Fibroblast of villous mesenchyme (primary cell): ENCODE data around the gene DENND2A. TPM values are rescaled to one million over a fixed set of nuclear protein-coding genes. Genes with fewer than 3 reads are reported as not detected.
"Not testable (repeated sequence)": the region's sequence is repeated elsewhere in the genome, so short reads cannot be mapped to it uniquely, and the experiment has no call there.

Experiments used
- DNase-seq: peaks from one replicate; pipeline ENCODE4 v3.0.0-alpha.2; 2010; ENCODE audit warnings: low read depth
- H3K4me3 ChIP-seq: 2 replicates; pipeline ENCODE4 v1.5.1; 2011; ENCODE audit warnings: low read depth, mild to moderate bottlenecking, low read length
- total RNA-seq: library from RNA; depleted of rRNA; stranded (reverse); fragments of >200 nt; gene quantifications from 2 replicates; pipeline ENCODE4 v1.2.3, GENCODE V29; 2012
- TF ChIP-seq, protein P1 (sequence below): IDR thresholded peaks from 2 replicates; pipeline ENCODE4 v1.5.1; 2012; ENCODE audit warnings: low read depth, mild to moderate bottlenecking, low read length; ENCODE audit not compliant: insufficient read depth

The DENND2A gene
- total RNA-seq, 1 donor, result 25.5 TPM

DNA sequence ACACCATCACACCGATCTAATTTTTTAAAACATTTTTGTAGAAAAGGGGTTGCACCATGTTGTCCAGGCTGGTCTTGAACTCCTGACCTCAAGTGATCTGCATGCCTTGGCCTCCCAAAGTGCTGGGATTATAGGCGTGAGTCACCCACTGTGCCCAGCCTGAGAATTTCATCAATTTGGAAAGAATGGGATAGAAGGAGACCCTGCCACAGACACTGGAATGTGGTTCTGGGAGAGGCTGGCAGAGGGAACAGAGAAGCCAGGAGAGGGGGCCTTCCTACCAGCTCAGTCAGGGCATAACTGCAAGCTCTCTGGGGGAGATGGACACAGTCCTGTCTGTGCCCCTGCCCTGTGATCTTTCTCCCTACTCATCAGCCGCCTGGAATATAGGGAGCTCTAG lies 119.2 kb downstream of the DENND2A start:
- TF ChIP-seq, protein P1, sequence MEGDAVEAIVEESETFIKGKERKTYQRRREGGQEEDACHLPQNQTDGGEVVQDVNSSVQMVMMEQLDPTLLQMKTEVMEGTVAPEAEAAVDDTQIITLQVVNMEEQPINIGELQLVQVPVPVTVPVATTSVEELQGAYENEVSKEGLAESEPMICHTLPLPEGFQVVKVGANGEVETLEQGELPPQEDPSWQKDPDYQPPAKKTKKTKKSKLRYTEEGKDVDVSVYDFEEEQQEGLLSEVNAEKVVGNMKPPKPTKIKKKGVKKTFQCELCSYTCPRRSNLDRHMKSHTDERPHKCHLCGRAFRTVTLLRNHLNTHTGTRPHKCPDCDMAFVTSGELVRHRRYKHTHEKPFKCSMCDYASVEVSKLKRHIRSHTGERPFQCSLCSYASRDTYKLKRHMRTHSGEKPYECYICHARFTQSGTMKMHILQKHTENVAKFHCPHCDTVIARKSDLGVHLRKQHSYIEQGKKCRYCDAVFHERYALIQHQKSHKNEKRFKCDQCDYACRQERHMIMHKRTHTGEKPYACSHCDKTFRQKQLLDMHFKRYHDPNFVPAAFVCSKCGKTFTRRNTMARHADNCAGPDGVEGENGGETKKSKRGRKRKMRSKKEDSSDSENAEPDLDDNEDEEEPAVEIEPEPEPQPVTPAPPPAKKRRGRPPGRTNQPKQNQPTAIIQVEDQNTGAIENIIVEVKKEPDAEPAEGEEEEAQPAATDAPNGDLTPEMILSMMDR, result no peak
- DNase-seq, result no peak

DNA sequence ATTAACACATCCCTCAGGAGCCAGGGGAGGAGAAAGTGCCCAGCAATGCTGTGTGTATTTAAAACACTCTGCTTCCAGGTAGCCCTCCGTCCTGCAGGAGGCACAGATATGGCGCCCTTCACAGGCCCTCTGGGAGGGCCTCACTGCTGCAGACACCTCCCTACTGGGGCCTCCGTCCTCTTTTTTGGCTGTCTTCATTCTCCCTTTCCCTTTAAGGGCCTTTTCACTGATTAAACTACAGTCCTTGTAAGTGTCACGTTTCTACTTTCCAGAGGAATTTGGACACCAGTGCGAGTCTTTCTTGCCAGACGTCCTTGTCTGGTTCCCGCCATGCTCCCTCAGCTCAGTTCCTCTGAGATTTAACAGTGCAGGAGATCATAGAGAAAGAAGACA lies 121.6 kb downstream of the DENND2A start:
- DNase-seq, result no peak
- TF ChIP-seq, protein P1, result no peak
- no peak overlapping the region for H3K4me3 ChIP-seq

More for the DNA sequence above, 119.2 kb downstream of the DENND2A start:
- no peak overlapping the region for H3K4me3 ChIP-seq

DNA sequence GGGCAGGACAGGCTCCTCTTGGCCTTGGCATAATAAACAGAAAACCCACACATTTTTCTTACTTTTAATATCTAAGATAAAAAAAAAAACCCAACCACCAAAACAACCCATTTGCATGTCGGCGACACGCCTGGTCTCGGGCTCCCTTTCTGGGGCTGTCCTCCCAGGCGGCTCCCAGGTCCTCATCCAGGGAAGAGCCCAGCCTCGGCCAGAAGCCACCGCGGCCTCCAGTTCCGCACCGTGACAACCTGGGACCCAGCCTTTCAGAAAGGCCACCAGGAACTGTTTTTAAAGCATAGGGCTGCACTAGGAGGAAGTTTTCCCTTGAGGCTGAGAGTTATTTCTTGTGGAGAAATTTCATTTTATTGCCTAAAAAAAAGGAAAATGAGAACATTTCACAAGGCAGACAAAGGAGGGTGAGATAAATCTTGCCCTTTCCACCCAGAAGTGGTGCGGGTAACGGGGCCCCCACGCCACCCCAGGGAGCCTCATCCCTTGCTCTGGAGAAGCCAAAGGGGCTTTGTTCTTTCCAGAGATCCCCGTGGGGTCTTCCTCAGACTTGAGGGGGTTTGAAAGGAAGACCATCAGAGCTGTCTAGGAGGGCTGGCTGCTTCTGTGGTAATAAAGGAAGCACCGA lies 122.1 kb downstream of the DENND2A start:
- H3K4me3 ChIP-seq, result no peak overlapping the region
- DNase-seq, result no peak
- TF ChIP-seq, protein P1, result no peak

DNA sequence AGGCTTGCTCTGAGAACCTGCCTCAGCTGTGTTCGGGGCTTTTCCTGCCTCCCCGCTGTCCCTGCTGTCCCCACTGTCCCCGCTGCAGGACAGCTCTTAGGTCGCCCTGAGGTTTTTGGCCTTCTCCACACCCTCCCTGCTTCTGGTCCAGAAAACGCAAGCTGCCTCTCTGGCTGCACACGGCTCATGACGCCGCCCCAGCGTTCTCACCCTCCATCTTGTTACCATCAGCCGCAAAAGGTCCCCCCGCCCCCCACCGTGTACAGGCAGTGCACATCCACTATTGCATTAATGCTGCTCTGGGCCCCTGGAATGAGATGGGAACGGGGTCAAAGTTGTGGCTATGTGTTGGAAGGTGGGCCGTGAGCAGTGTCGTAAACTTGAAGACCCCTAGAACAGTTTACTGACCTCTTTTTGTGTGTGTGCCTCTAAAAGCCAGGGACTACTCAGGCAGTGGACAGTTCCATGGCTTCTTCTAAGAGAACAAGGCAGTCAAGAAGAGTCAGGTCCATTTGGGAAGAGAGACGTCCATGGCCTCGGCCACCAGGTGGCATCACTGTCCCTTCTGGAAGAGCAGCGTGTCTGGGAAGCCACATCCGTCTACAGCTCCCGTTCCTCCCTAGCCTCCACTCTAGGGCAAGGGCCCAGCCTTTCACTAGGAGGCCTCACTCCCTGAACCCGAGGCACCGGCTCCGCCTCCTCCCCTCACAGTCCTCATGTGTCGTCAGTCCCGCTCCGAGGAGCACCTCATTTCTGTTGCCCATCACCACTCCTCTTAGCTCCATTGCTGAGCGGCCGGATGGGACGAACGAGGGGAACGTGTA lies 122.9 kb downstream of the DENND2A start:
- peak; percentile 92 for DNase-seq
- TF ChIP-seq, protein P1, result peak; percentile 89
- no peak overlapping the region for H3K4me3 ChIP-seq

DNA sequence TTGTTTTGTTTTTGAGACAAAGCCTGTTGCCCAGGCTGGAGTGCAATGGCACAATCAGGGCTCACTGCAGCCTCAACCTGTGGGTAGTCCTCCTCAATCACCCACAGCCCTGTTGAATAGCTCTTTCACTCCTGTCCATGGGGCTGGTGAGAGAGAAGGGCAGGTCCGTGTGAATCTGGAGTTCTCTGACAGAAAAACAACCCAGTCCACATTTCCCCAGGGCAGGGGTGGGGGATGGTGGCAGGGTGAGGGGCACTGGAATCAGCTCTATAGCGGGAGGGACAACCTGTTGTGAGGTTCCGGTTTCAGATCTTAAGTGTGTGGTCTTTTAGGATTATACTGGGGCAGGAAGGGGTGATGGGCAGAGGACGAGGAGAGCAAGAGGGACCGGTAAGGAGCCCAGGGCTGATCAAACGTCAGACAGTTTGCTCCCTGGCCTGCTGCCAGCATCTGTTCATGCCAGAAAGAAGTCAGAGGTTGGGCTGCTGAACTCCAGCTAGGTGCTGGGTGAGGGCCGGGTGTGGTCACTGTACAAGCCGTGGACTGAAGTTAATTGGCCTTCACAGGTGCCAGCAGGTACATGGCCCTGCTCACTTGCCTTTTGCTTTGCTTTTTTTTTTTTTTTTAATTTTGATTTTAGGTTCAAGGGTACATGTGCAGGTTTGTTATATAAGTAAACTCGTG lies 128.2 kb downstream of the DENND2A start:
- TF ChIP-seq, protein P1, result no peak
- no peak for DNase-seq
- no peak overlapping the region for H3K4me3 ChIP-seq

DNA sequence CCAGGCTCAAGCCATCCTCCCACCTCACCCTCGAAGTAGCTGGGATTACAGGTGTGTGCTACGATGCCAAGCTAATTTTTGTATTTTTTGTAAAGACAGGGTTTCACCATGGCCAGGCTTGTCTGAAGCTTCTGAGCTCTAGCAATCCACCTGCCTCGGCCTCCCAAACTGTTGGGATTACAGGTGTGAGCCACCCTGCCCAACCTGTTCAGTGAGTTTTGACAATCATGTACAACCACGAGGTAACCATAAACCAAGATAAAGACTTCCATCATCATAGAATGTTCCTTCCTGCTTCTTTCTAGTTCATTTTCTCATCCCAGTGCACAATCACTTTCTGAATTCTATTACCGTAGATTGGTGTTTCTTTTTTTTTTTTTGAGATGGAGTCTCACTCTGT lies 130.8 kb downstream of the DENND2A start:
- no peak overlapping the region for H3K4me3 ChIP-seq
- no peak for DNase-seq
- TF ChIP-seq, protein P1, result no peak

DNA sequence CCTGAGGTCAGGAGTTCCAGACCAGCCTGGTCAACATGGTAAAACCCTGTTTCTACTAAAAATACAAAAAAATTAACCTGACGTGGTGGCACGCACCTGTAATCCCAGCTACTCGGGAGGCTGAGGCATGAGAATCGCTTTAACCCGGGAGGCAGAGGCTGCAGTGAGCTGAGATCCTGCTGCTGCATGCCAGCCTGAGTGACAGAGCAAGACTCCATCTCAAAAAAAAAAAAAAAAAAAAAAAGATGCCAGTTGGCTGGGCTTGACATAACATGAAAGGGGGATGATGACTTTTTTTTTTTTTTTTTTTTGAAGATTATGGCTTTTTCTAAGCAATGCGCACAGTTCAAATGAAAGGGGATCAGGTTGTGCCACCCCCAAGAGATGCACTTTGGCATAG lies 133.1 kb downstream of the DENND2A start:
- not testable (repeated sequence) for DNase-seq, H3K4me3 ChIP-seq
